Kidney epithelial cell (primary cell): ENCODE data around the gene LMOD1. TPM values are rescaled to one million over a fixed set of nuclear protein-coding genes. Genes with fewer than 3 reads are reported as not detected.
"Not testable (repeated sequence)": the region's sequence is repeated elsewhere in the genome, so short reads cannot be mapped to it uniquely, and the experiment has no call there.

Experiments used
- DNase-seq: peaks from one replicate; pipeline ENCODE4 v3.0.0-alpha.2; 2010; ENCODE audit warnings: low read depth
- H3K27me3 ChIP-seq: 2 replicates; pipeline ENCODE4 v1.6.0; 2011; ENCODE audit warnings: low read length; ENCODE audit not compliant: control insufficient read depth, insufficient read depth
- H3K36me3 ChIP-seq: 2 replicates; pipeline ENCODE4 v1.5.1; 2011; ENCODE audit warnings: low read length; ENCODE audit not compliant: control insufficient read depth, insufficient read depth
- H3K4me3 ChIP-seq: 2 replicates; pipeline ENCODE4 v1.5.1; 2011; ENCODE audit warnings: low read depth, mild to moderate bottlenecking, control low read depth, low read length
- total RNA-seq: library from RNA; depleted of rRNA; stranded (reverse); fragments of >200 nt; gene quantifications from 2 replicates; pipeline ENCODE4 v1.2.3, GENCODE V29; 2015
- TF ChIP-seq, protein P1 (sequence below): IDR thresholded peaks from 2 replicates; pipeline ENCODE4 v1.5.1; 2011; ENCODE audit warnings: mild to moderate bottlenecking, moderate library complexity, low read length, control low read depth, inconsistent platforms; ENCODE audit not compliant: insufficient read depth, poor library complexity, severe bottlenecking

LMOD1 gene
- total RNA-seq, 1 donor from 2014 or later, result under 0.01 TPM

DNA sequence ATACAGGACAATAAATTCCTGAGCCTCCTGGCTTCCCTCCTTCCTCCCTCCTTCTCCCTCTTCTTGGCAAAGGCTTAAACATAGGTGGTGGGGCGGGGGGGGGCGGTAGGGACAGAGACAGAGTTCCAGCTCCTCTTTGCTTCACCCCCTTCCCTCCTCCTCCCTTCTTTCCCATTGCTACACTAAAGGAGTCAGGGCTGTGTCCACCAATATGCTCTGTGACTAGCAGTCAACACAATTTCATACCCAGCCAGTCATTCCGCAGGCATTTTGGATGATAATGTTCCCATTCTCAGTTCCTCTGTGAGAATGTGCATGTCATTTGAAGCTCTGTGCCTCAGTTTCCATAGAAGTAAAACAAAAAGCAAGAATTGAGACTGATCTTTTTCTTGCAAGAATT is 1.7 kb downstream of the LMOD1 start:
- TF ChIP-seq, protein P1, sequence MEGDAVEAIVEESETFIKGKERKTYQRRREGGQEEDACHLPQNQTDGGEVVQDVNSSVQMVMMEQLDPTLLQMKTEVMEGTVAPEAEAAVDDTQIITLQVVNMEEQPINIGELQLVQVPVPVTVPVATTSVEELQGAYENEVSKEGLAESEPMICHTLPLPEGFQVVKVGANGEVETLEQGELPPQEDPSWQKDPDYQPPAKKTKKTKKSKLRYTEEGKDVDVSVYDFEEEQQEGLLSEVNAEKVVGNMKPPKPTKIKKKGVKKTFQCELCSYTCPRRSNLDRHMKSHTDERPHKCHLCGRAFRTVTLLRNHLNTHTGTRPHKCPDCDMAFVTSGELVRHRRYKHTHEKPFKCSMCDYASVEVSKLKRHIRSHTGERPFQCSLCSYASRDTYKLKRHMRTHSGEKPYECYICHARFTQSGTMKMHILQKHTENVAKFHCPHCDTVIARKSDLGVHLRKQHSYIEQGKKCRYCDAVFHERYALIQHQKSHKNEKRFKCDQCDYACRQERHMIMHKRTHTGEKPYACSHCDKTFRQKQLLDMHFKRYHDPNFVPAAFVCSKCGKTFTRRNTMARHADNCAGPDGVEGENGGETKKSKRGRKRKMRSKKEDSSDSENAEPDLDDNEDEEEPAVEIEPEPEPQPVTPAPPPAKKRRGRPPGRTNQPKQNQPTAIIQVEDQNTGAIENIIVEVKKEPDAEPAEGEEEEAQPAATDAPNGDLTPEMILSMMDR, result no peak
- no peaks in the 10 kb centered on the region for H3K36me3 ChIP-seq
- no peak overlapping the region for H3K4me3 ChIP-seq
- no peak for DNase-seq
- peaks cover 5% of the 10 kb centered on the region for H3K27me3 ChIP-seq

DNA sequence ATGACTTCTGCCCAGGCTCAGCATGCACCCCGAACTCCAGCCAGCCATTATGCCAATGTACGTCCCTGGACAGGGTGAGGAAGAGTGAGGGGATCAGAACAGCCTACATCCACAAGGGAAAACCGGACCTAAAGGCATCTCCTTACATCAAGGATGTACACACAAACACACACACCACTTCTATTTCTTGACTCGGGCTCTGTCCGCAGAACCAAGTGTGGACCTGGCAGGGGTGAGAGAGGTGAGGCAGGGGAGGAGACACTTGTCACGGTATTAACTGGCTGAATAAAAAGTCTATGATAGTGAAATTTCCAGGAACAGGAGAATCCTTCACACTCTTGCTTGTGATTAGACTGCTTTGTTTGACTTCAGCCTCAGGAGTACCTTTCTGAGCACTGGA is 2.3 kb downstream of the LMOD1 start:
- TF ChIP-seq, protein P1, result no peak
- DNase-seq, result no peak
- H3K4me3 ChIP-seq, result no peak overlapping the region

DNA sequence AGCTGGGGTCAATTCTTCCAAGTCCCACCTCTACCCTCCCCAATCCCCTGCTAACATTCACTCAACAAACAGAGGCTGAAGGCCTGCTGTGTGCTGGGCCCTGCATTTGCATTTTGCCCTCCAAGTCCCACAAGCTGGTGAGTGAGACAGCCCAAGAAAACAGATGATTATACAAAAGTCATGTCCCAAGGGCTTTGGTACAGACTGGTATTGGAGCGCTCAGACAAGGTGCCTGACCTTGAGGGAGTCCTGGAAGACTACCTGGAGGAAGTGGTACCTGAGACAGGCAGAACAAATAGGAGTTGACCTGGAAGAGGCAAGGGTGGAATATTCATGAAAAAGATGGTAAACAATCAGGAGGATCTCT is 4.2 kb downstream of the LMOD1 start:
- no peaks in the 10 kb centered on the region for H3K27me3 ChIP-seq
- no peak overlapping the region for H3K4me3 ChIP-seq
- H3K36me3 ChIP-seq, result no peaks in the 10 kb centered on the region
- TF ChIP-seq, protein P1, result no peak
- no peak for DNase-seq

More for the DNA sequence above, 2.3 kb downstream of the LMOD1 start:
- H3K36me3 ChIP-seq, result no peaks in the 10 kb centered on the region
- peaks cover 5% of the 10 kb centered on the region for H3K27me3 ChIP-seq

DNA sequence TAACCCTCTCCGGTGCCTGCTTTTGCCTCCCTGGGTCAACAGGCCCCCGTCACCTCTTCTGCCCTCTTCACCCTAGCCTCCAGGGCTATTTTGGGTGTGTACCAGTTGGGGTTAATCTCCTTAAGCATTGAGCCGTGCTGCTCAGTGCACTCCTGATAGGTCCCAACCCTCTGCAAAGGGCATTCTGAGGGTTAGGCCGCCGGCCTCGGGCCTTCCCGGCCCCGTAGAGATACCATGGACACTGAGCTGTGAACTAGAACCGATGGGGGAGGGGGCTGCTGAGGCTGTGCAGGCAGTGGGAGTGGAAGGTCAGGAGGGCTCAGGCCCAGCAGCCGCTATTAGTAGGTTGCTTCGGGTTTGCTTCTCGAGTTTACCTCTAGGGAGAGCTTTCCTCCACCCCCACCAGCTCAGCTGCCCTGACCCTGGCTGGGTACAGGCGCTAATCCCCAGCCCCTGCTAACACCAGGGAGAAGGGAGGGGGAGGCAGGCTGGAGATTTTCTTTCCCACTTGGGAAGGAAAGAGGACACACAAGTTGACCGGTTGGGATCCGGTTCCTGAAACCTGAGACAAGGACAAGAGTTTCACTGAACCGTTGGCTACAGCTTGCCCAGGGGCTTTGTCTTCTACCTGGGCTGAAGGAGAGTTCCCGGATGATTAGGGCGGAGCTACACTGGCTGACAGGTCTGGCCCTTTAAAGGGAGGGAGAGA is 4.8 kb downstream of the LMOD1 start:
- H3K36me3 ChIP-seq, result no peaks in the 10 kb centered on the region
- H3K27me3 ChIP-seq, result no peaks in the 10 kb centered on the region
- TF ChIP-seq, protein P1, result no peak
- no peak for DNase-seq
- H3K4me3 ChIP-seq, result no peak overlapping the region

DNA sequence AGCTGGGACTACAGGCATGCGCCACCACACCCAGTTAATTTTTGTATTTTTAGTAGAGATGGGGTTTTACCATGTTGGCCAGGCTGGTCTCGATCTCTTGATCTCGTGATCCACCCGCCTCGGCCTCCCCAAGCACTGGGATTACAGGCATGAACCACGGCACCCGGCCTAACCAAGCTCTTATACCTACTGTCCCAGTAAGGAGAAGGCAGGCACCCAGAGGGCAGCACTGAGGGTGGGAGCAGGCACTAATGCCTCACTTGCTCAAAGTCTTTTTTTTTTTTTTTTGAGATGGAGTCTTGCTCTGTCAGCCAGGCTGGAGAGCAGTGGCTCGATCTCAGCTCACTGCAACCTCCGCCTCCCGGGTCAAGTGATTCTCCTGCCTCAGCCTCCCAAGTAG is 6.0 kb downstream of the LMOD1 start:
- H3K36me3 ChIP-seq, DNase-seq, H3K4me3 ChIP-seq: not testable (repeated sequence)

DNA sequence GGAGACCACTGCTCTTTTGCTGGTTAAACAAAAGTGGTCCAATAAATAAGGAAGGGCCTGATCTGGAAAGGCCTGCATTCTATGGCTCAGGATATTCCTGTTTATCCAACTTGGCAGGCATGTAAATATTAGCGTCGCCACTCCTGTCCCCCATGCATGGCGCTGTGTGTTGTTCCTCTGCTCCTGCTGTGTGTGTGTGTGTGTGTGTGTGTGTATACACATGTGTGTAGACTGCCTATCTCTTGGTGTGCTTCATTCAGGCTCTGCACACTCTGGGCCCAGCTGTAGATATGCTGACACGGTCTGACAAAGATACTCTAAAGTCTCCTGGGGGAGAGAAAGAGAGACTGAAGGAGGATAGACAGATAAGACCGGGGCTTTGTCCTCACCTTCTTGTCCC is 6.8 kb downstream of the LMOD1 start:
- Histone ChIP-seq H3K36me3 (no peaks in the 10 kb centered on the region), H3K27me3 (no peaks in the 10 kb centered on the region), H3K4me3 (no peak overlapping the region)
- TF ChIP-seq, protein P1, result no peak
- no peak for DNase-seq

More for the DNA sequence above, 6.0 kb downstream of the LMOD1 start:
- not testable (repeated sequence) for H3K27me3 ChIP-seq
